ENCODE data around the gene ASTN1.

- TF ChIP-seq, protein P1, sequence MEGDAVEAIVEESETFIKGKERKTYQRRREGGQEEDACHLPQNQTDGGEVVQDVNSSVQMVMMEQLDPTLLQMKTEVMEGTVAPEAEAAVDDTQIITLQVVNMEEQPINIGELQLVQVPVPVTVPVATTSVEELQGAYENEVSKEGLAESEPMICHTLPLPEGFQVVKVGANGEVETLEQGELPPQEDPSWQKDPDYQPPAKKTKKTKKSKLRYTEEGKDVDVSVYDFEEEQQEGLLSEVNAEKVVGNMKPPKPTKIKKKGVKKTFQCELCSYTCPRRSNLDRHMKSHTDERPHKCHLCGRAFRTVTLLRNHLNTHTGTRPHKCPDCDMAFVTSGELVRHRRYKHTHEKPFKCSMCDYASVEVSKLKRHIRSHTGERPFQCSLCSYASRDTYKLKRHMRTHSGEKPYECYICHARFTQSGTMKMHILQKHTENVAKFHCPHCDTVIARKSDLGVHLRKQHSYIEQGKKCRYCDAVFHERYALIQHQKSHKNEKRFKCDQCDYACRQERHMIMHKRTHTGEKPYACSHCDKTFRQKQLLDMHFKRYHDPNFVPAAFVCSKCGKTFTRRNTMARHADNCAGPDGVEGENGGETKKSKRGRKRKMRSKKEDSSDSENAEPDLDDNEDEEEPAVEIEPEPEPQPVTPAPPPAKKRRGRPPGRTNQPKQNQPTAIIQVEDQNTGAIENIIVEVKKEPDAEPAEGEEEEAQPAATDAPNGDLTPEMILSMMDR (IDR thresholded peaks at IDR 0.05) = no peak
- TF ChIP-seq POLR2A (IDR thresholded peaks at IDR 0.05) (no peak), EP300 (IDR thresholded peaks at IDR 0.05) (no peak)
Observed at GRCh38 chr1:177130451-177130945, 34.0 kb downstream of the ASTN1 start.
